Stimulated activated CD8-positive, alpha-beta memory T cell treated with anti-CD3 and anti-CD28 coated beads, Interleukin-12 subunit alpha, Interleukin-12 subunit beta, amount 100 ng/mL, for 1 hour (primary cell): Measurements from ENCODE around the gene GDF9.

Source experiments
- DNase-seq: peaks from one replicate; pipeline ENCODE4 v3.0.0-alpha.2; 2020; ENCODE audit warnings: low read depth

GDF9 gene

DNA sequence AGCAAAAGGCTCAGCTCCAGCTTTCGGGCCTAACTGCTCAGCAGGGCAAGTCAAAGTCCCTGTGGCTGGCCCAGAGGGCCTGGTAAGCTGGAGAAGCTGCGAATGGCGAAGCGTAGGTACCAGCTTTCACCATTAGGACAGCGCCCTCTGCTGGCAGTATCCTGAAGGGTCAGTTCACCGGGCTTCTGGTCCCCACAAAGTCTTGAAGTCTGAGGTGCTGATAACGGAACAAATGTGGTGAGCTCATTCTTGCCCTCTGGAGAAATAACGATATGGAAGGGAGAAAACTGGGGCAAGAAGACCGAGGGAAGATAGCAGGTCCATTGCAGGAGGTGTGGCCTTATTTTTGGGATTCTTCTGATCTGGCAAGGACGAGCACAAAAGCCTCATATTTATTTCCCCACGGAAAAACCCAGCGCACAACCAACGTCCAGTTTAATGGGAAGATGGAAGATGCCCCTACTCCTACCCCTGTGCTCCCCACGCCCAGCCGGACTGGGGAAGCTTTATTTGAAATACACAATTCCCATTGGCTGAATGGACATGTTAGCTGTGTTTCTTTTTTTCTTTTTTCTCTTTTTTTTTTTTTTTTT is 46.0 kb downstream of the GDF9 start:
- DNase-seq = peak; percentile 86

DNA sequence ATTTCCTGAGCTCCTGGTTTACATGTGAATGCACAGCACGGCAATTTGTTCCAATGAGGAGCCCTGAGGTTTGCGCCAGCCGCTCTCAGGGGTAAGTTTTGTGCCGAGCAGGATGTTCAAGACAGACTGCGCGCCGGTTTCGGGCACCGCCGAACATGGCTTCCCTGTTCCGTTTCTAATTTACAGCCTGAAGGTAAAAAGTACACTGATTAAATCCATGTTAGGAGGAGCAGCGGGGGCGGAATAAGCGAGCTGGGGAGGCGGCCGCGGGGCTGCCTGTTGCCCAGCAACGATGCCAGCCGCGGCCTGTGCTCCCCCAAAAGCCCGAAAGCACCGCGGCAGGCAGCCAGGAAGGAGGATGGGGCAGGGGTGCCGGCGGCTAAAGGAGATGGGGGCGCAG is 46.8 kb downstream of the GDF9 start:
- no peak for DNase-seq

DNA sequence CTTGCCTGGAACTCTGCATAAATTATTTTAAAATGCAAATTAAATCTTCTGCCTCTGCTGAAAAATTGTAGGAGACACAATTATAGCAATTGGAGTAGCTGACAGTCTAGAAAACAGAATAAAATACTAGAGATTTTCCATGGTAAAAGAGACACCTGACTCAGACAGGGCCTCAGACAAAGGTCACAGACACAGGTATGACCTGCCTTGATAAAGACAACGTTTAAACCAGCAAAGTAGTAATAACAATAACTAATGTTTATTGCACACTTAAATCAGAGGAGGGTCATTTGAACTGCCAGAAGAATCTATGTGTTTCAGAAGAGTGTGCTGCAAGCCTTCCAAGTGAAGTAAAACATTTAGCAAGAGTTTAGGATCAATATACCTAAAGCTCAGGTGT is 49.3 kb downstream of the GDF9 start:
- DNase-seq = no peak

- DNase-seq = no peak
Observed at GRCh38 chr5:132816554-132816953, 49.7 kb downstream of the GDF9 start.

DNA sequence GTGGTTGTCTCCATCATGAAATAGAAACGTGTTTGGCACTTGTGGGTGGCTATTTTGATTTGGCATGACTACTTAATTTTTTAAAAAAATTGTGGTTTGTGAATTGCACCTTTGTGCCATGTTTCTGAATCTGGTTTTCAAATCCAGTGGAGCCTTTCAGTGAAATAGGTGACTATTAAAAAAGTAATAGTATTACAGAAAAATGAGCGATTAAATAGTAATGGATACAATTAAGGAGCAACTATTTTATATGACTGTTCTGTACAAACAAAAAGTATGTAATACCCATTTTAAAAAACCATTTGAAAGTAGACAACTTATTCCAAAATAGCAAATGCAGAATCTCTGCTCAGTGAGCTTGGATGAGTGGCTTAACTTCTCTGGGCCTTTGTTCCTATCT is 50.2 kb downstream of the GDF9 start:
- no peak for DNase-seq

GRCh38 chr5:132815454-132815853 is 50.8 kb downstream of the GDF9 start:
- DNase-seq = no peak

DNA sequence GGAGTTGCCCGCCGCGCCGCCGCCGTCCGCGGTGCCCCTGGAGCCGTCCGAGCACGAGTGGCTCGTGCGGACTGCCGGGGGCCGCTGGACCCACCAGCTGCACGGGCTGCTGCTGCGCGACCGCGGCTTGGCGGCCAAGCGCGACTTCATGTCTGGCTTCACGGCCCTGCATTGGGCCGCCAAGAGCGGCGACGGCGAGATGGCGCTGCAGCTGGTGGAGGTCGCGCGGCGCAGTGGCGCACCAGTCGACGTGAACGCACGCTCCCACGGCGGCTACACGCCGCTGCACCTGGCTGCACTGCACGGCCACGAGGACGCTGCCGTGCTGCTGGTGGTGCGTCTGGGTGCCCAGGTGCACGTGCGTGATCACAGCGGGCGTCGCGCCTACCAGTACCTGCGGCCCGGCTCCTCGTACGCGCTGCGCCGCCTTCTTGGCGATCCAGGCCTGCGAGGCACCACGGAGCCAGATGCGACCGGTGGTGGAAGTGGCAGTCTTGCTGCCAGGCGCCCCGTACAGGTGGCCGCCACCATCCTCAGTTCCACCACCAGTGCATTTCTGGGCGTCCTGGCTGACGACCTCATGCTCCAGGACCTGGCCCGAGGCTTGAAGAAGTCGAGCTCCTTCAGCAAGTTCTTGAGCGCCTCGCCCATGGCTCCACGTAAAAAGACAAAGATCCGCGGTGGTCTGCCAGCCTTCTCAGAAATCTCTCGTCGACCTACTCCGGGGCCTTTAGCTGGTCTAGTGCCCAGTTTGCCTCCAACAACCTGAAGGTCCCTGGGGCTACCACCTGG is 51.6 kb downstream of the GDF9 start:
- DNase-seq = no peak

GRCh38 chr5:132813599-132814502 is 52.4 kb downstream of the GDF9 start:
- DNase-seq = no peak

- no peak for DNase-seq
Observed at GRCh38 chr5:132812781-132813598, 53.3 kb downstream of the GDF9 start, which contains the start of gene SOWAHA. Gene SOWAHA, plus strand, starts transcription at chr5:132813302. Its CDS starts 320 bp downstream, at chr5:132813622.

DNA sequence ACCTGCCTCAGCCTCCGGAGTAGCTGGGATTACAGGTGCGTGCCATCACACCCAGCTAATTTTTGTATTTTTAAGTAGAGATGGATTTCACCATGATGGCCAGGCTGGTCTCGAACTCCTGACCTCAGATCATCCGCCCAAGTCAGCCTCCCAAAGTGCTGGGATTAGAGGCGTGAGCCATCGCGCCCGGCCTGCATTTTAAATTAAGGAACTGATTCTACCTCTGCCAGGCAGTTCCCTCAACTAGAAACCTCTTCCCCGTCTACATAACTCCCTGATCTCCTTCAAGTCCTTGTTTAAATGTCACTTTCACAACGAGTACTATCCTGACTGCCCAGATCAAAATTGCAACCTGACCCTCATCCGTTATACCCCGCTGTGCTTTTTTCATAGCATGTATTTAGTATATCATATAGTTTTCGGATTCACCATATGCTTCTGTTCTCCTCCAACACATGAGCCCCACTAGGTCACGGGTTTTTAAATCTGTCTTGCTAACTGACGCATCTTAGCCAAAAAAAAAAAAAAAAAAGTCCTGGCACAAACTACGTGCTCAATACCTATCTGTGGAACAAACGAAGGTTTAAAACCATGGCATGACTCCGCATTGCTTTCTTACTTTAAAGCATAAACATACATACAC is 54.0 kb downstream of the GDF9 start:
- DNase-seq = no peak
